ENCODE data around the gene C6orf120.

Gene C6orf120

DNA sequence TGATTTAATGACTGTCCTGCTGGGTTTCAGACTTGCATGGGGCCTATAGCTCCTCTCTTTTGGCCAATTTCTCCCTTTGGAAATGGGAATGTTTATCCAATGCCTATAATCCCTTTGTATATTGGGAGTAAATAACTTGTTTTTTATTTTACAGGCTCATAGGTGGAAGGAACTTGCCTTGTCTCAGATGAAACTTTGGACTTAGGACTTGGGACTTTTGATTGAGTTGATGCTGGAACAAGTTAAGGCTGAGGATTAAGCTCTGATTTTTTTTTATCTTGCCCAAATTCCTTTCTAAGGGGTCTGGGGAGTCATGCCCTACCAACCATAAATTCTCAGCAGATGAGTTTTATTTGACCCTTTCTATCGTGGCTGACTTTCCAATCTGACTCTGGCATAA, 23.6 kb upstream of the C6orf120 start:
- TF ChIP-seq, protein P1, sequence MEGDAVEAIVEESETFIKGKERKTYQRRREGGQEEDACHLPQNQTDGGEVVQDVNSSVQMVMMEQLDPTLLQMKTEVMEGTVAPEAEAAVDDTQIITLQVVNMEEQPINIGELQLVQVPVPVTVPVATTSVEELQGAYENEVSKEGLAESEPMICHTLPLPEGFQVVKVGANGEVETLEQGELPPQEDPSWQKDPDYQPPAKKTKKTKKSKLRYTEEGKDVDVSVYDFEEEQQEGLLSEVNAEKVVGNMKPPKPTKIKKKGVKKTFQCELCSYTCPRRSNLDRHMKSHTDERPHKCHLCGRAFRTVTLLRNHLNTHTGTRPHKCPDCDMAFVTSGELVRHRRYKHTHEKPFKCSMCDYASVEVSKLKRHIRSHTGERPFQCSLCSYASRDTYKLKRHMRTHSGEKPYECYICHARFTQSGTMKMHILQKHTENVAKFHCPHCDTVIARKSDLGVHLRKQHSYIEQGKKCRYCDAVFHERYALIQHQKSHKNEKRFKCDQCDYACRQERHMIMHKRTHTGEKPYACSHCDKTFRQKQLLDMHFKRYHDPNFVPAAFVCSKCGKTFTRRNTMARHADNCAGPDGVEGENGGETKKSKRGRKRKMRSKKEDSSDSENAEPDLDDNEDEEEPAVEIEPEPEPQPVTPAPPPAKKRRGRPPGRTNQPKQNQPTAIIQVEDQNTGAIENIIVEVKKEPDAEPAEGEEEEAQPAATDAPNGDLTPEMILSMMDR (conservative IDR thresholded peaks at IDR 0.05; ENCODE audit: low read length): no peak
- no peak for DNase-seq (ENCODE audit: low read depth)

DNA sequence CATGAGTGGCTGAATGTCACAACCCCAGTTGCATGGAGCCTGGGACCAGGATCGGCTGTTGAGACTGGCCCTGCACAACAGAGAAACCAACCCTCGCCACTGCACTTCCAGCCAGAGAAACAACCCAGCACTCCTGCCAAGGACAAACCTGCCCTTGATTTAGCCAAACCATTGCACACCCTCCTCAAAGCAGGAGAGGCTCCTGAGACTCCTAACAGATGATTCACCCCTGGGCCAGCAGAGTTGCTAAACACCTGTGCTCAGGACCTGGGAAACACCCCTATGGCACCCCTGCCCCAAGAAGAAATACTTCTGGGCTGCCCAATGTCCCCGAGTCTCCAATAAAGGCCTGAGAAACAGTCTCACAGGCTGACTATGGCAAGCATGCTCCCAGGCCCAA, 17.9 kb upstream of the C6orf120 start:
- no peak for DNase-seq (ENCODE audit: low read depth)
- TF ChIP-seq, protein P1 (conservative IDR thresholded peaks at IDR 0.05; ENCODE audit: low read length): no peak
- H3K4me3 ChIP-seq (ENCODE audit: low read length): no peak overlapping the region

More for the DNA sequence above, 23.6 kb upstream of the C6orf120 start:
- no peak overlapping the region for H3K4me3 ChIP-seq (ENCODE audit: low read length)

DNA sequence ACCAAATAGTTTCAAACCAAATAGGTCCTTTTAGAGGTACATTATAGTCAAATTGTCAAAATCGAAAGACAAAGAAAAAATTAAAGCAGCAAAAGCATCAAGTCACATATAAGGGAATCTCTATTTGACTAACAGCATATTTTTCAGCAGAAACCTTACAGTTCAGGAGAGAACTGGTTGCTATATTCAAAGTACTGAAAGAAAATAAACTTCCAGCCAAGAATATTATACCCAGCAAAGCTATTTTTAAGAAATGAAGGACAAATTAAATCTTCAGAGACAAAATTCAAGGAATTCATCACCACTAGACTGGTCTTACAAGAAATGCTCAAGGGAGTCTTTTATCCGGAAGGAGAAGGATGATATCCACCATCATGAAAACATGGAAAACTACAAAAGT, 16.1 kb upstream of the C6orf120 start:
- TF ChIP-seq, protein P1 (conservative IDR thresholded peaks at IDR 0.05; ENCODE audit: low read length): no peak
- H3K4me3 ChIP-seq (ENCODE audit: low read length): no peak overlapping the region

DNA sequence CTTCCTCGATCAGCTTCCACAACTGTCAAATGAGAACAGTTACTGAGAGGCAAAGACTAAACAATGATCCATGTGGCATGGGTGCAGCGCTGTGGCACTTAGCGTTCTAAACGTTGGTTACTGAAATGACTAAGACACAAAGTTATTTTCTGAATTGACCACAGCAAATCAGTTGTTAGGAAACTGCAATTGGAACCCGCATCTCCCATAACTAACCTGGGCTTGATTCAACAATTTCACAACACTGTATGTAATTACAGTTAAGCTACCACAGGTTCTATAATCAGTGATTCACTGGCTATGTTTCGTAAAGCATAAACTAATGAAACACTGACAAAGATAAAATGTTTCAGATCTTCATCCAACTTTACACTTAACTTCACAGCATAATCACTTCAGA, 12.6 kb upstream of the C6orf120 start:
- TF ChIP-seq, protein P1 (conservative IDR thresholded peaks at IDR 0.05; ENCODE audit: low read length): no peak
- no peak overlapping the region for H3K4me3 ChIP-seq (ENCODE audit: low read length)
- DNase-seq (ENCODE audit: low read depth): peak; percentile 88

More for the DNA sequence above, 16.1 kb upstream of the C6orf120 start:
- DNase-seq (ENCODE audit: low read depth): no peak

DNA sequence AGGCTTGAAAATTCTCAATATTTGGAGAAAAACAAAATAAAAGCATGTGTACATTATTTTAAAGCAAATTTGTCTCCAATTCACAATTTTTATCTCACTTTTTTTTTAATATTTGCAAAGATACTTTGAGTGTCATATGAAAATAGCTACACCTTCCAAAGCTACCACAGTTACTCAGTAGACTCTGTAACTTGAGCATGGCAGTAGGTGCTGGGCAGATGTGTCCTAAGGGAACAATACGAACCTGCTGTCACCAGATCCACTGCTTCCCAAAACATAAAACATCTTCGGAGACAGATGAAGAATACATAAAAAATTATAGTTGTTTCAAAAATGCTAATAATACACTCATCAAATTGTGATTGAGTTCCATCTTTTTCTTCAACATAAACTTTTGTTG, 10.7 kb upstream of the C6orf120 start:
- DNase-seq (ENCODE audit: low read depth): no peak
- no peak overlapping the region for H3K4me3 ChIP-seq (ENCODE audit: low read length)
- TF ChIP-seq, protein P1 (conservative IDR thresholded peaks at IDR 0.05; ENCODE audit: low read length): no peak

DNA sequence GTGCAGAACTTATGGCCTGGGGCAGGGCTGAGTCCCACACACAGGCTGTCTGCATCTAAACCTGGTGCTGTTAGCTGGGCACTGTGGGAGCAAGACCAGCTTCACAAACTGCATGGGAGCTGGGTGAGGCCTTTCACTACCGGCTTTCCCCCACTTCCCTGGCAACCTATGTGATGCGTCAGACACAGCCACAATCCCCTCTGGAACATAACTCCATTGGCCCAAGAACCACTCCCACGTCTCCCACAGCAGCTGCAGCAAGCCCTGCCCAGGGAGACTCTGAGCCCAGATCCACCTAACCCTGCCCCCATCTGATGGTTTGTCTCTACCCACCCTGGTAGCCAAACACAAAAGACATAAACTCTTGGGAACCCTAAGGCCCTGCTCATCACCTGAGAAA, 9.4 kb upstream of the C6orf120 start:
- no peak for DNase-seq (ENCODE audit: low read depth)

DNA sequence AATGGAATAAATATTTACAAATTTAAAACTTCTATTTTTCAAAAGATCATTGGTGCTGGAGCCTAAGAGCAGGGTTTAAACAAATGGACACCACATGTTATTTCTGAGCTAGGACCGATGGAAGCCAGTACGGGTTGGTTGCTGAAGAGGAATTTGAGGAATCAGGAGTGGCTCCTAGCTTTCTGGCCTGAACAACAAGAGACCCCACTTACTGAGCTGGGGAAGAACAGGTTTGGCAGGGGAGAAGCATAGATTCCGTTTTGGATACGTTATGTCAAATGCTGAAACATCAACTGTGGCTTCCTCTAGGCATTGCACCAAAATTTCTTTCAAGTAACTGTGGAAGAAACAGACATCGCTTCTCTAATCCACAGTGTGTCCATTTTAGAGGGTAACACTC, 6.8 kb upstream of the C6orf120 start:
- no peak overlapping the region for H3K4me3 ChIP-seq (ENCODE audit: low read length)
- DNase-seq (ENCODE audit: low read depth): peak; percentile 44
- TF ChIP-seq, protein P1 (conservative IDR thresholded peaks at IDR 0.05; ENCODE audit: low read length): no peak

More for the DNA sequence above, 9.4 kb upstream of the C6orf120 start:
- TF ChIP-seq, protein P1 (conservative IDR thresholded peaks at IDR 0.05; ENCODE audit: low read length): no peak
- no peak overlapping the region for H3K4me3 ChIP-seq (ENCODE audit: low read length)

Data from AG10803 (cell line).